Activated T-cell treated with anti-CD3 and anti-CD28 coated beads for 24 hours (primary cell): ENCODE measurements around the gene DACT2.
"Not testable (repeated sequence)": the region's sequence is repeated elsewhere in the genome, so short reads cannot be mapped to it uniquely, and the experiment has no call there.

ENCODE experiments used
- DNase-seq: peaks from one replicate; pipeline ENCODE4 v3.0.0-alpha.2; 2020; ENCODE audit warnings: low read depth

DACT2 gene, protein sequence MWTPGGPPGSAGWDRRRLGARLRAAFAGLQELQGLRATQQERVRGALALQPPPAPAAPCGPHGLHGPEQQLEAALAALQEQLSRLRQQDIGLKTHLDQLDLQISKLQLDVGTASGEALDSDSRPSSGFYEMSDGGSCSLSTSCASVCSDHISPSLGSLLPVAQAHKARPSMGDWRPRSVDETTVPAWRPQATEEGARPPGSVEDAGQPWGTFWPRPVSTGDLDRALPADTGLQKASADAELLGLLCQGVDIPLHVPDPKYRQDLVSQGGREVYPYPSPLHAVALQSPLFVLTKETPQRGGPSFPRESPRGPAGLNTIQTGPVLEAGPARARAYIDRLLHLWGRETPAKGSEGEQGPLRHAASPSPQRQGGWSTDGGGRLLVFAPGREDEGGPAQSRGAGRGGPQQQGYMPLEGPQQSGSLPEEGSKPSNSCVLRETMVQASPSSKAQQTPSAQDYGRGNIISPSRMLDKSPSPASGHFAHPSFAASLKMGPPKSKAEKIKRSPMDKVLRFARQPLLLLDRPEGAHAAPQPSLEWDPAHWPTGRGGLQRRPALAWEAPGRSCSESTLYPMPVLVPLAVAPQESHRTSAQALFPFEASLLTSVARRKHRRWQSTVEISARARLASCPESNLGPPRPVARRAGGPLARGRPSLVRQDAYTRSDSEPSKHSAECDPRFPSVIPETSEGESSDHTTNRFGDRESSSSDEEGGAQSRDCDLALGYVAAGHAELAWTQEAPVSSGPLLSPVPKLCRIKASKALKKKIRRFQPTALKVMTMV

DNA sequence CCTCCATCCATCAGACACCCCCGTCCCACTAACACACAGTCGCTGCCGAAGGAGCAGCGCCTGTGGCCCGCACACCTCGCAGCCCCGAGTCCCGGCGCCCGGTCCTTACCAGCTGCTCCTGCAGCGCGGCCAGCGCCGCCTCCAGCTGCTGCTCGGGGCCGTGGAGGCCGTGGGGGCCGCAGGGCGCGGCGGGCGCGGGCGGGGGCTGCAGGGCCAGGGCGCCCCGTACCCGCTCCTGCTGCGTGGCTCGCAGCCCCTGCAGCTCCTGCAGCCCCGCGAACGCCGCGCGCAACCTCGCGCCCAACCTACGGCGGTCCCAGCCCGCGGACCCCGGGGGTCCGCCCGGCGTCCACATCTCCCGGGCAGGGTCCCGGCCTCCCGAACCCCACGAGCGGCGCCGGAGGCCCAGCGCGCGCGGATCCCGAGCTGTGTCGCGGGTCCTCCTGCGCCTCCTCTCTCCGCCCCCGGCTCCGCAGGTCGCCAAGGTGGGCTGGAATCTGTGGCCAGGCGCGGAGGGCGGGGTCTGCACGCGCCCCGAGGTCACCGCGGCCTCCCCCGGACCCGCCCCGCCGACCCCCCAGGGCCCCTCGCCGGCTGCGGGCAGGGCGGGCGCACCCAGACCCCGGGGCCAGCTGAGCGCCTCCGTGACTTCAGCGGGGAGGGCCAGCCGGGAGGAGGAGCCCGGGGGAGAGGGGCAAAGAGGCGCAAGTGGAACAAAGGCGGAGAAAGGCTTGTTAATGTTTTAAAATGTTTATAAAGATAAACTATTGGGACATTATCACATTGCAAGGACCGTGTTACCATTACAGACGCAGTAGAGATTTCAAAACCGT, at the start of gene DACT2:
DACT2 (minus strand) TSS at position 499 of the 833 bp plus-strand sequence; CDS start at position 355, 144 bp downstream.
- no peak for DNase-seq

DNA sequence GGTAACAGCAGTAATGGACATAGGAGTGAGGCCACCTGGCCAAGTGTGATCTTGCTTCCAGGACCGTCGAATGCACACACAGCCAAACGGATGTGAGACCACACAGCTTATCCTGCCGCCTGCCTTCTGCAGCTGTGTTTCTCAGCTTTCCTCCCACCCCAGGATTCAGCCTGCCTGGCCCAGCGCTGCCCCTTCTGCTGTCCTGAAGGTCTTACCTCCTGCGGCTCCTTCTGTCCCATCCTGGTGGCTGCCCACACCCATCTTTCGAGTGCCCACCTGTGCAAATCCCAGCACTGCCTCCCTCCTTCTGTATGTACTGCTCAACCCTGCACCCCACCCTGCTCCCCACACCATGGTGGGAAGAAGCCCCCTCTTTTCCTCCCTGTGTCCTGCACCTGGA, 49.4 kb upstream of the DACT2 start:
- no peak for DNase-seq

GRCh38 chr6:168368066-168368820, 48.7 kb upstream of the DACT2 start:
- no peak for DNase-seq

DNA sequence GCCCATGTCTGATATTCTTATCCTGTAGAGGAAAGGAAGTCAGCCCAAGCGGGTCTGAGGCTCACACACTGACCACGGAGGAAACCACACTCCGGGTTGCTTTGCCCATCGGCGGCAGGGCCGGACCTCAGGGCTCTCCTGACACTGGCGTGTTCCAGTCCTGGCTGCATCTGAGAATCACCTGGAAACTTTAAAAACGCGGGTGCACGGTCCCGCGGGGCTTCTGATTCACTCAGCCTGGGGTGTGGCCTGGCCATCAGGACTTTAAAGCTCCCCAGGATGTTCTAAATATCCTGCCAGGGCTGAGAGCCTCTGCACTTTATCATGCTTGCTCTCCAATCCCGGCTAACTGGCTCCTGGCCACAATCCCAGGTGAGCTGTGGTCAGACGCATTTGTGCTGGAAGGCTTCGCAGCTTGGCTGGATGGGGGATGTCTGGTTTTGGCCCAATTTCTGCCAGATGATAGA, 47.7 kb upstream of the DACT2 start:
- no peak for DNase-seq

DNA sequence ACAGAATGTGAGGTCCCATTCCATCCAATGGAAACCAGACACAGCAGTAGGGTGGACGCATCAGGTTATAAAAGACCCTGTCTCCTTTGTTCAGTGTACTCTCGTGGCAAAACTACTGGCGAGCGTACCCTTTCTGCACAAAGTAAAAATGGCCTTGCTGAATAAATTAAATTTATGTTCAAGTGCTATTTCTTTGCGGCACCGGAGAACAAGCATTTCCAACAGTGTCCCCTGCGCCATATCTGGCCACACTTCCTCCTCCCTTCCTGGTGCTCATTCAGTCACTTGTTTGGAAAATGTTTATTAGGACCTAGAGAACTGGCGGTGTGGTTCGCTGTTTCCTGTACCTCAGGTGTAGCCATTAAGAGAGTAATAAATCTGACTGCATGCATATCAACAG, 46.9 kb upstream of the DACT2 start:
- no peak for DNase-seq

GRCh38 chr6:168365422-168366165, 46.0 kb upstream of the DACT2 start:
- DNase-seq: no peak

DNA sequence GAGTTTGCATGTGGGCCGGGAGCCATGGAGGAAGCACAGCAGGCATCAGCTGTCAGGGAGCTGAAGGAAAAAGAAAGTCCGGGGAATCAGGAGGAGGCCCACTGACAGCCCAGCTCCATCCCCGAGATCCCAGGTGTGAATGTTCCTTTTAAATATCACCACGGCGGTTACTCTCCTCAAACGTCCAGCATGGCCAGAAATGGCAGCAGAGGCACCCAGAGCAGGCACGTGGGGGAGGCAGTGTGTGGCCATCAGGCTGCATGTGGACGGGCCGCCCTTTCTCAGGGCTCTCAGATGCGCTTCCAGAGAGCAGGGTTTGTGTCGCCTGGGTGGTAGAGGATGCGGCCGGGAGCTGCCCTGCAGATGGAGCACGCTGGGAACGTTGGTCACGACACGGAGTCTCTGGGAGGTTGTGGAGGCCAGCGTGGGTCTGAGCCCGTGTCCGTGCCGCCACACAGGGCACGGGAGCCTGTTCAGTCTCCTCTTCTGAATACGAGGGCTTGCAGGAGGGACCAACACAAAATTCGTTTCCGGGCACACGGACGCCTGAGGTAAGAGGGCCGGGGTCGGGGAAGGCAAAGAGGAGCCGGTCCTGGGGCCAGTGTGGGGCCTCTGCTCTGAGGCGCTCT, 45.3 kb upstream of the DACT2 start:
- DNase-seq: no peak

DNA sequence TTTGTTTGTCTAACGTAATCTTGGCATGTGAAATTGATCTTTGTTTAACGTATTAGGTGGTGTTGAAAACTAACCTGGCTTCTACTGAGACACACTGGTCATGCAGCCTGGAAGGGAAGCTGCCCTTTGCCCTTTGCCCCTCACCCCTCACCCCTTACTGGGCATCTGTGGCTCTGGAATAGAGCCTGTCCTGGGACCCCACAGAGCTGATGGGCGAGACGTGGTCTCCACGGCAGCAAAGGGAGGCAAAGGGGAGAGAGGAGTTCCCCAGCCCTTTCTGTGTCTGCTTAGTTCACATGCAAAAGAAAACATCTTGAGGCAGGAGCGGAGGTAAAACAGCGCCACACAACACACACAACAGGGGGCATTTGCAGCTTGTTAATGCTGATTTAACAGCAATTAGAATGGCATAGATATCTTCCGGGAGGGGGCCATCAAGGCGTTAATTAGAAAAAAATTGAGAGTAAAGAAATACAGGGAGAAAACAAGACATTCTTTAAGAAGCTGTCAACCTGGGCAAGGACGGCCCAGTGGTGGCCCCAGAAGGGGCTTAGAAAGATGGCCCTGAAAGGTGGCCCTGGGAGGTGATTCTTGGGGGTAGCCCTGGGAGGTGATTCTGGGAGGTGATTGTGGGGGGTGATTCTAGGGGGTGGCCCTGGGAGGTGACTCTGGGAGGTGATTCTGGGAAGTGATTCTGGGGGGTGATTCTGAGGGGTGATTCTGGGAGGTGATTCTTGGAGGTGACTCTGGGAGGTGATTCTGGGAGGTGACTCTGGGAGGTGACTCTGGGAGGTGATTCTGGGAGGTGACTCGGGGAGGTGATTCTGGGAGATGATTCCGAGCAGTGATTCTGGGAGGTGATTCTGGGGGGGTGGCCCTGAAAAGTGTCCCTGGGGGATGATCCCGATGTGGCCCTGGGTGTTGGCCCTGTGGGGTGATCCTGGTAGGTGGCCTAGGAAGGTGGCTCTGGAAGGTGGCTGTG, 44.5 kb upstream of the DACT2 start:
- no peak for DNase-seq

DNA sequence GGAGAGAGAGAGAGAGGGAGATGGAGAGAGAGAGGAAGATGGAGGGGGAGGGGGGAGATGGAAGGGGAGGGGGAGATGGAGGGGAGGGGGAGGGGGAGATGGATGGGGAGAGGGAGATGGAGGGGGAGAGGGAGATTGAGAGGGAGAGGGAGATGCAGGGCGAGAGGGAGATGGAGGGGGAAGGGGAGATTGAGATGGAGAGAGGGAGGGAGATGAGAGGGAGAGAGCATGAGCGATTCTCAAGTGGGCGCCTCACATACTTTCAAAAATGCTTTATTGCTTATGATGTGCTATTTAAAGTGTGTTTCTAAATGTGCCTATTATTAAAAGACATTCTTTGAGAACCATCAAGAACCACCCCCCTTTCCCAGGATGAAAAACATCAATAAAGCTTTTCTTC, 43.7 kb upstream of the DACT2 start:
- no peak for DNase-seq

DNA sequence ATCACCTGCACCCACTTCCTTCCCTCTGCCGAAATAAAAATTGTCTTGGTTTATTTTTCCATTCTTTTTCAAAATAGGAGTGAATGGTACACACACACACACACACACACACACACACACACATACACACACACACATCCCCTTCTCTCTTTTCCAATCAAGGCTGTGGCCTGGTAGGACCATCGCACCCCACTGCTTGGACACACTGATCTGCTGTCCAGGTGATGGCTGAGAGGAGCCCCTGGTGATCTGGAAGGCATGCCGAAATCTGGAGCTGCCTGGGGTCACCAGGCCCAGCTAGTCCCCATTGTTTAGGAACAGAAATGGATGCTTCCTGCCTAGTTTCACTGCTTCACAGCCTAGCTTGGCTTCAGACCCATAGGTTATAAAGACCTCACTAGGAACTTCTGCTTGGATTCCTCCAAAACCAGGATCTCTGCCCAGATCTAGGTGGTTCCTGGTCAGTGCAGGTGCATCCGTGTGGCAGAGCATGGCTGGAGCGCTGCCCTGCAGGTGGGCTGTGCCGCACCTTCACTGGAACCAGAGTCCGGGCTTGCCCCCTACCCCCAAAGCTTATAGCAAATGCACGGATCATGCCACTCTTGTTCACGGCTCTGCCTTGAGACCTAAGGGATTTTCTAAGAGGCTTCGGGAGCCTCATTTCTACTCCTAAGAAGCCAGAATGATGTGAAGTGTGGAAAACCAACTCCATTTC, 42.9 kb upstream of the DACT2 start:
- DNase-seq: no peak

- no peak for DNase-seq
These were observed 42.2 kb upstream of the DACT2 start for GRCh38 chr6:168361766-168362165.

- no peak for DNase-seq
These were observed 40.2 kb upstream of the DACT2 start for GRCh38 chr6:168359794-168360193.

DNA sequence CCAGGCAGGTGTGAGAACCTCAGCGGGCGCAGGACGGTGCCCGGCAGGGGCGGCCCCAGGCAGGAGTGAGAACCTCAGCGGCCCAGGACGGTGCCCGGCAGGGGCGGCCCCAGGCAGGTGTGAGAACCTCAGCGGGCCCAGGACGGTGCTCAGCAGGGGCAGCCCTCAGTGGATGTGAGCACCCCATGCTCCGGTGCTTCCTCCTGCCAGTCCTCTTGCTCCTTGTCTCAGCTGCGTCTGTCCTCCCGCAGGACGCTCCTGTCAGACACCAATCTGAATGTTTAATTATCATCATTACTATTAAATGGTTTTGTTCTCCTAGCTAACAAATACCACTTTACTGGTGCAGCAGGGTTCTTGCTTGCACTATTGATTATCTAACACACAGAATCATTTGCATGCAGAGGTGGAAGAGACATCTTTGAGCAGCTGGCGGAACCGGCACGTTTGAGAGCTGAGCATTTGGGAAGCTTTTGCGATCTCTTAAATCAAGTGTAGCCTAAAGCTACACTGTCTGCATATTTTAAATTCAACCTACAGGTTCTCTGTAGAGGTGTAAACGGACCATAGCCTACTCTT, 39.4 kb upstream of the DACT2 start:
- DNase-seq: no peak

- not testable (repeated sequence) for DNase-seq
These were observed 37.3 kb upstream of the DACT2 start for GRCh38 chr6:168356872-168357271.

DNA sequence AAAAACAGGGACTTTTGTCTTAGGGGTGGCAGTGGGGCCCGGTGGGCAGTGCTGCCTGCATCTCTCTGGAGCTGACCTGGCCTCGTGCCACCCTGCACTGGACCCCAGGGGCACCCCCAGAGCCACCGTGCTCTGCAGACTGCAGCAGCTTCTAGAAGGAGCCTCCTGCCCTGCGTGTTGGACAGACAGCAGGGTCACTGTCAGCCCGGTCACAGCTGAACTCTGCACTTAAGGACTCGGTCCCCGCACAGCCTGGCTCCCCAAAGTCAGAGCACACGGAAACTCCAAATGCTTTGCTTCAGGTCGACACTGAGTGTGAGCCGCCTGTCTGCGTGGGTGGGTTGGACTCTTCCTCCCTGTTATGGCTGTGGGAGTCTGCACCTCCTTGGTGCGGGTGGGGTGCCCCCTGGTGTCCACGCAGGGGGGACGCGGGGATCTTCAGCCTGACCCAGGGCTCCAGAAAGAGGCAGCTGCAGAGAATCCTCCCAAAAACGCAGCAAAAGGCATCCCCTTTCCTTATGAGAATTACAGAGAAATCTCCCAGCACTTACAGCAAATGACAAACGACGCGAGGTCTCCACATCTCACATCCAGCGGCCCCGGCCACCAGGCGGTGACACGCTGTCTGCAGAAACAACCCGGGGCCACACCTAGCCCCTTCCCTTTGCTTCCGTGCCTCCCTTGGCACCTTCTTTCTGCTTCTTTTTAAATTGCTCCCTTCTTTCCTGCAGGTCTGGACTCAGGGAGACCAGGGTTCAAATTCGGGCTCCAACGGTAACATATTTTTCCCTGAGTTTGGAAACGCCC, 36.3 kb upstream of the DACT2 start:
- DNase-seq: no peak

GRCh38 chr6:168354338-168354737, 34.8 kb upstream of the DACT2 start:
- DNase-seq: no peak

DNA sequence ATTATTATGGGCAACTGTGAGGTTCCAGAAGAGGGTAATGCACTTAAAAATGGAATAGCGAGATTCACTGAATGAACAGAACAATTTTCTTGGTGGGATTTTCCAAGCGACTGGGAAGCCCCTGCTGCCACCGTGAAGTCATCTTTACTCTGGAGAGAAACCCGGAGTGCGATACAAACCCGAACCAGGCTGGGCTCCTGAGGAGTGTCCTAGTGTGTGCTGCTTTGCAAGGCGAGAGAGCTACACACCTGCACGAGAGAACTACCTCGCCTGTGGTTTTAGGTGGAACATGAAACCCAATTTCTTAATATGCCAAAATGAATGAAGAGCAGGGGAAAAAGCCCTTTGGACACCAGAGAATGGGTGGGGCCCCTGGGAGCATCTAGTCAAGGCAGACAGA, 33.5 kb upstream of the DACT2 start:
- no peak for DNase-seq
